HG03060 (cell line): ENCODE data around the gene SEC16A.

ENCODE experiments used
- ATAC-seq: cut with Tn5 transposase; IDR thresholded peaks from one replicate; pipeline ENCODE4 v1.9.1; 2021; ENCODE audit warnings: low read depth, moderate number of reproducible peaks; ENCODE audit not compliant: unreplicated experiment

SEC16A gene, protein sequence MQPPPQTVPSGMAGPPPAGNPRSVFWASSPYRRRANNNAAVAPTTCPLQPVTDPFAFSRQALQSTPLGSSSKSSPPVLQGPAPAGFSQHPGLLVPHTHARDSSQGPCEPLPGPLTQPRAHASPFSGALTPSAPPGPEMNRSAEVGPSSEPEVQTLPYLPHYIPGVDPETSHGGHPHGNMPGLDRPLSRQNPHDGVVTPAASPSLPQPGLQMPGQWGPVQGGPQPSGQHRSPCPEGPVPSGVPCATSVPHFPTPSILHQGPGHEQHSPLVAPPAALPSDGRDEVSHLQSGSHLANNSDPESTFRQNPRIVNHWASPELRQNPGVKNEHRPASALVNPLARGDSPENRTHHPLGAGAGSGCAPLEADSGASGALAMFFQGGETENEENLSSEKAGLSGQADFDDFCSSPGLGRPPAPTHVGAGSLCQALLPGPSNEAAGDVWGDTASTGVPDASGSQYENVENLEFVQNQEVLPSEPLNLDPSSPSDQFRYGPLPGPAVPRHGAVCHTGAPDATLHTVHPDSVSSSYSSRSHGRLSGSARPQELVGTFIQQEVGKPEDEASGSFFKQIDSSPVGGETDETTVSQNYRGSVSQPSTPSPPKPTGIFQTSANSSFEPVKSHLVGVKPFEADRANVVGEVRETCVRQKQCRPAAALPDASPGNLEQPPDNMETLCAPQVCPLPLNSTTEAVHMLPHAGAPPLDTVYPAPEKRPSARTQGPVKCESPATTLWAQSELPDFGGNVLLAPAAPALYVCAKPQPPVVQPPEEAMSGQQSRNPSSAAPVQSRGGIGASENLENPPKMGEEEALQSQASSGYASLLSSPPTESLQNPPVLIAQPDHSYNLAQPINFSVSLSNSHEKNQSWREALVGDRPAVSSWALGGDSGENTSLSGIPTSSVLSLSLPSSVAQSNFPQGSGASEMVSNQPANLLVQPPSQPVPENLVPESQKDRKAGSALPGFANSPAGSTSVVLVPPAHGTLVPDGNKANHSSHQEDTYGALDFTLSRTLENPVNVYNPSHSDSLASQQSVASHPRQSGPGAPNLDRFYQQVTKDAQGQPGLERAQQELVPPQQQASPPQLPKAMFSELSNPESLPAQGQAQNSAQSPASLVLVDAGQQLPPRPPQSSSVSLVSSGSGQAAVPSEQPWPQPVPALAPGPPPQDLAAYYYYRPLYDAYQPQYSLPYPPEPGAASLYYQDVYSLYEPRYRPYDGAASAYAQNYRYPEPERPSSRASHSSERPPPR (N-terminal part only)

DNA sequence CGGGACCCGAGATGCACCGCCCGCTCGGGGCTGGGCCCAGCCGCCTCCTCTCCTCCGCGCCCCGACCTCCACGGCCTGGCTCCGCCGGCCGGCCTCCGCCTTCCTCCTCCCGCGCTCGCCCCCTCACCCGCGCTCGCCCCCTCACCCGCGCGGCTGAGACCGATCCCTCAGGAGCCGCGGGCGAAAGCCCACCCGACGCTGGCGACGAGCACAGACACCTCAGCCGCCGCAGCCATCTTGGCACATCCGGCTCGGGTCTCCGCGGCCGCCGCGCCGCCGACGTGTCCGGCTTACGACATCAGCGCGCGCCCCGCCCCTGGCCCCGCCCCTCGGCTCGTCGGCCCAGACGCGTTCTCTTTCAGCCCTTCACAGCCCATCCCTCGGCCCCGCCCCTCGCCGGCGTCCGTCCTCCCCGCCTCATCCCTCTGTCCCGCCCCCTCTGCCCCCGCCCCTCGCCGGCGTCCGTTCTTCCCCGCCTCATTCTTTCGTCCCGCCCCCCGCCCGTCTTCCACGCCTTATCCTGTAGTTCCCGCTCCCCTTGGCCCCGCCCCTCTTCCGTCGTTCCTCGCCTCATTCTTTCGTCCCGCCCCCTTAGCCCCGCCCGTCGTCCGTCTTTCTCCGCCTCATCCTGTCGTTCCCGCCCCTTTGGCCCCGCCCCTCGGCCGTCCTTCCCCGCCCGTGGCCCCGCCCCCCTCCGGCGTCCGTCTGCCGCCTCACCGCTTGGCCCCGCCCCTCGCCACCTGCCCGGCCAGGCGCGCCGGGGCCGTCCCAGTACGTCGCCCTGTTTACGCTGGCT is at the start of gene SEC16A:
Gene SEC16A (minus strand): TSS at position 248 of the 796 bp plus-strand sequence. CDS start 5,425 bp downstream, outside the sequence.
- ATAC-seq, result peak; percentile 31

DNA sequence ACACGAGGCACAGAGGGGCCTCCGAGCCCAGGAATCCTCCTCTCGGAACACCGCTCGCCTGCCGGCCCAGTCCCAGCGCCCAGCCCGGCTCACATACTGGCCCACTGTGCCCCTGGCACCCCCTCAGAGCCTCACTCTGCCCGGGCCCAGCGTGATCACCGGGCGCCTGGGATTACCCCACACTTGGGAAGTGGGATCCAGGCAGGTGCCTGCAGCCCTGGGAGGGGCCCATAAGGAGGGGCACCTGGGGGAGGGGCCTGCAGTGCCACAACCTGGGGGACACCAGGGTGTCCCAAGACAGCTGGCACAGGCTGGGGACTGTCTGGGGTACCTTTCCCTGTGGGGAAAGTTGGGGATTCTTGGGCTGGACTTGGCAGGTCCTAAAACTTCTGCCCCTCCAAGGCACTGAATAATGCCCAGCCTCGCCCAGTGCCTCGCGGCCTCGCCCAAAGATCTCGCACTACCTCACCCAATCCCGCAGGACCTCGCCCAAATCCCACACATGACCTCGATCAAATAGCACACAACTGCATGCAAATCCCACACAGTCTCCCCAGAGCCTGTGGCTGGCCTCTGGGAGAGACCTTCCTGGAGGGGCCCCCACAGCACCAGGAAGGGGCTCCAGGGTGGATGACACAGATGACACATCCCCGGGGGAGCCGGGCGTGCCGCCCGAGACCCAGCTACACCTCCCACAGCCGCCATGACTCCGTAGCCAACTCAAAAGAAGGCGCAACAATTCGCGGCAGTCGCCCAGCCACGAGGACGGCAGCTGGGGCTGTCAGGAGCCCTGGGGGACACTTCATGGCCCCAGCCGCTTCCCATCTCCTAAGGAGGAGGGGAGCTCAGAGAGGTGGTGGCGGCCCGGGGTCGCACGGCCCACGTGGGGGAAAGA is 49.3 kb upstream of the SEC16A start:
- ATAC-seq, result no peak

DNA sequence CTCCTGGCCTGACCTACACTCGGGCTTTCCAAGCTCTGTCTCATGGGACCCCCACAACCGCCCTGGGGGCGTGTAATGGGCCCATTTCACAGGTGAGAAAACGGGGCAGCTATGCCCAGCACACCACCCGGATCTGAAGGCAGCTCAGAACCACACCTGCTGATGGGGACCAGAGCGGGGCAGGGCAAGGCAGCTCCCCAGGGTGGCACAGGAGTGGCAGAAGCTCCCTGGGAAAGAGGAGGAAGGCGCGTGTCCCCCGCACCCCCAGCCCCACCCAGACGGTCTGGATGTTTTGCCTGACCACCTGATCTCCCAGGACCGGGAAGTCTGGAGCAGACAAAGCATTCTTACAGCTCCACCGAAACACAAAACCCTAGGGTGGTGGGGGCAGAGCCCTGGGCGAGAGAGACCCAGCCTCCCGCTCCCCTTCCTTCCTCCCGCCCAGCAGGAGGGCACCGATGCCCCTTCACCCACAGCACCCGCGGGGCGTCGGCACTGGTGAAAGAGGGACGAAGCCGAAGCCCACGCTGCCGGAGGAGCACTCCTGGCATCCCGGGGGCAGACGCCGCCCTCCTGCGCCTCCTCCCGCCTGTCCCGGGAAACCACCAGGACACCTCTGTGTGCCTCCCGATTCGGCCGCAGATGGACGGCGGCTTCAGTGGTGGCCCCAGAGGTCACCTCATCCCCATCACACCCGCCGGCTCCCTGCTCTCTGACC is 48.5 kb upstream of the SEC16A start:
- no peak for ATAC-seq

DNA sequence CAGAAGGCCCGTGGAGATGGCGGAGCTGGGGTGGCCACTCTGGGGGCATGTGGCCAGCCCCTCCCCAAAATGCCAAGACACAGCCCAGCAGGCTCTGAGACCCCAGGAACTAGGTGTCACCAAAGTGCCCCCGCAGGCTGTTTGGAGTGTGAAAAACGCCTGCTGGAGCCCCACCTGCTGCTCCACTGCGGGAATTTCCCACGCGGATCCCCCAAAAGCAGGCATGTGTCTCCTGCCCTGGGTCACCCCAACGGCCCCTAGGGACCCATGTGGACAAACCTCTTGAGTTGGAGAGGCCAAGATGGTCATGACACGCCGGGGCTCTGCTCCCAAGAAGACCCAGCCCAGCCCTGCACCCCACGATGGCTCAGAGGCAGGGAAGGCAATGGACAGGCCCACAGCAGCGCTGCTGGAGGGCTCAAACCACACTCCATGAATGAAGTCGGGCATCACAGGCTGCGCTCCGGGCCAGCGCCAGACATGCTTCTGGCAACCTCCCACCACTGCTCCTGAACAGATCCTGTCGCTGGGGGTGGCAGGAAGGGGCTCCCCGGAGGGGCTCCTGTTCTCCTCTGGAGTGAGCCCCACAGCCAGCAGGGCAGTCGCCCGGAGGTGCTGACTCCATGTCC is 47.7 kb upstream of the SEC16A start:
- no peak for ATAC-seq

DNA sequence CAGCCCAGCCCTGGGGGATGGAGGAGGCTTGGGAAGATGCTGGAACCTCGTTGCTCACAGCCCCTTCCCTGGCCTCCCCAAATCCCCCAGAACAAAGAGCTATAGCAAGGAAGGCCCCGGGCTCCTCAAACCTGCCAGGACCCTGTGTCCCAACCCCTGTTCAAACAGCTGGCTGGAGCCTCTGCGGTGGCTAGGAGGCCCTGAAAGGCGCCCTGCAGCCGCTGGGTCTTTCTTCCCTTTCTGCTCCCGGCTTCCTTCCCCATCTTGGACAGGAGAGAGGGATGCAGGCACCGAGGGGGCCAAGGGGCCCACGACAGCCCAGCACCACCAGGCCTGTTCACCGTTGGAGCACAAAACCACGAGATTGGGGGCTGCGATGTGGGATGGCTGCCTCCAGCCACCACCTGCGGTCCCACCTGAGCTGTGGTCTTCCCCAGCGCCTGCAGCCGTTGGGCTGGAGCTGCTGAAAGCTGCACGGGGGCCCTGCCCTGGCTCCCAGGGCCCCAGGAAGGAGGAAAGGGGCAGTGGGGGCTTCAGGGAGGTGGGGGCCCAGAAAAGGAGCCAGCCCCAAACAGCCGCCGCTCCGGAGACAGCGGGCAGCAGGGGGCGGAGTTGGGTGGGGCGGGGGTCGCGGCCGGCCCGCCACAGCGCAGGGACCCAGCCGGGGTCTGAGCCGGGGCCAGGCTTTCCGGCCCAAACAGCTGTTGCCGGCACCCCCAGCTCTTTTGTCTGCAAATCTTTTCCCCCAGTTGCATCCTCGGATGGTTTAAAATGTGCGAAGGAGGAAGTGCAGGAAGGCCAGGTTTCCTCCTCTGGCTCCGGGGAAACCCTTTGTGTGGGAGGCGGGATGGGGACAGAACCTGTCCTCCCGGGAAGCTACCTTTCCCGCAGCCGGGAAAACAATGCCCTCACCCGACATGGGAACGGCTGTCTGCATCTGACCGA is 46.9 kb upstream of the SEC16A start:
- no peak for ATAC-seq

DNA sequence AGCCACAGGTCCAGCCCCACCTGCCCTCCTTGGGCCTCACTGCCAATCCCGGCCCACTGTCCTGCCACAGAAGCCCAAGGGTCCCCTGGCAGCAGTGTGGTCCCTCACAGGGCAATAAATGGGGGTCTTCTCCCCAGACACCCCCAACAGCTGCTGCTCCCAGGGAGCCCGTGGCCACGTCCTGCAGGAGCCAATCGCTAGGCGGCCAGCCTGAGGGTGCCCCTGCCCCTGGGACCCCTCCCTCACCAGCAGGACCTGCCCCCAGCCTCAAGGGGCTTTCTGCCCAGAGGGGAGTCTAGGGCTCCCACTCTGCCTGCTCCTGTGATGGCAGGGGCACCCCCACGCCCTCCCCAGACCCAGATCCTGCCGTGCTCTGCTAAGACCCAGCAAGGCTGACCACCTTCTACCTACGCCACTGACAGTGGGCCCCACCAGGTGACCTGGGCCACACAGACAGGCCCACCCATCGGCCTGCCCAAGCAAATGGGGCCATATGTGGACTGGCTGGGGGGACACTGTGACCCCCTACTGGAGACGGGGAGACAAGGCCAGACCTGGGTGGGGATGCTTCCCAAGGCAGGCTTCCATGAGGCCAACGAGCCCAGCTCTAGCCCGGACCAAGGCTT is 46.0 kb upstream of the SEC16A start:
- ATAC-seq, result no peak

DNA sequence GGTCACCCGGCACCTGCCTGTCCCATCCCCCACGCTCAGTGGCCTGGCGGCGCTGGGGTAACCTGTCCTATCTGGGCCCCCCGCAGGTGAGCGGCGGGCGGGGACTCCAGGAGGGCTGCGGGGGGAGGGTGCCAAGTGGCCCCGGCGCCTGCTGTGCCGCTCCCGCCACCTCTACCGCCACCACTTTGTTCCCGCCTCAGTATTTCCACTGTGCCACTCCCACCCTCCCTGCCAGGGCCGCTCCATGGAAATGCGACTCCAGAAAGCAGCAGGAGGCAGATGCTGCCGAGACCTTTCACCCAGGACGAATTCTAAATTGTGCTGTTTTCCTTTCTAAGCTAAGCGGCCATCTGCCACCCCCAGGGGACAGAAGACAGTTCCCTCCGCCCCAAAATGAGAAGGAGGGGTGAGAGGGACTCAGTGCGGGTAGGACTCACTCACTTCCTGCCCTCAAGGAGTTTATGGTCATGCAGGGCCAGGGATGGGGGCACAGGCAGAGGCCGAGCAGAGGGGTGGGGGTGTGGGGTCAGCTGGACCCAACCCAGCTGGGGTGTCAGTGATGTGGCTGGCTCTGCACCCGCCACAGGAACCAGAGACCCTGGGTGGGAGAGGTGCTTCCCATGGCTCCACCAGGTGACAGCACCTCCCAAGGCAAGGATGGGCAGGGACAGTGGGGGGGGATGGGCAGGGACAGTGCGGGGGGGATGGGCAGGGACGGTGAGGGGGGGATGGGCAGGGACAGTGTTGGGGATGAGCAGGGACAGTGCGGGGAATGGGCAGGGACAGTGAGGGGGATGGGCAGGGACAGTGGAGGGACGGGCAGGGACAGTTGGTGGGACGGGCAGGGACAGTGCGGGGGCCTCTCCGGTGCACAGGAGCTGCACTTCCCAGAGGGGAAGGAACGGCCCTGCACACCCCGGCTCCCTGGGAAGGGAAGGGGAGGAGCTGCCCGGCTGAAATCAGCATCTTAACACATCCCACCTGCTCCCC is 45.2 kb upstream of the SEC16A start:
- no peak for ATAC-seq

DNA sequence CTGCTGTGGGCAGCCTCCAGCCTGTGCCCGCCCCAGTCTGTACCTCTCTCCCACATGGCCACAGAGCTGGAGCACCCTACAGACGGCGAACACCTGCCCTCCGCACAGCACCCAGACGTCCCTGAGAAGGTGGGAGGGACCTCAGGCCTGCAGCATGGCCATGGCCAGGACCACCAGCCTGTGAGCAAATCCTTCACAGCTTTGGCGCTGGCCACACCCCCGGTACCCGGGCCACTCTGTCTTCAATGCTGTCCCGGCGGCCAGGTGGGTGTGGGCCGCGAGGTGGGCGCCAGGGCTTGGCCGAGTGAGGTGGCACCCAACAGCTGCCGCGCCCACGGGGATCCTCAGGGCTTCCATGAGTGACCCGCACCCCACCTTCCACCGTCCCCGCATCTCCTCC is 44.3 kb upstream of the SEC16A start:
- no peak for ATAC-seq

DNA sequence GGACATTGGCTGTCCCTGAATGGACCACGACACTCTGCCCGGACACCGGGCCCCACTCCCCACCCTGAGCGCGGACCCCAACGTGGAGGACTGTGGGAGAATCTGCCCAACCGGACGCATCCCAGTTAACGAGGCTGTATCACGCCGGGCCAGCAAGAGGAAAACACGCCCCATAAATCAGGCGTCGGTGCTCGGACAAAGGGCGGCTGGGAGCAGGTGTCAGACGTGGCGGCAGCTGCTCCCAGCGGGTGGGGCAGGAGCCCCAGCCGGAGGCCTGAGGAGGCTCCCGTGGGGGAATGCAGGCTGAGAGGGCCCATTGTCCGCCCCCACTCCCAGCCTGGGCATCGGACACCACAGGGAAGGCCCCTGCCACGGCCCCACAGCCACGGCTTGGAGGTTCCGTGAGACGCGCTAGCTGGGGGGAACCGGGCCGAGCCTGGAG is 43.8 kb upstream of the SEC16A start:
- ATAC-seq, result no peak

DNA sequence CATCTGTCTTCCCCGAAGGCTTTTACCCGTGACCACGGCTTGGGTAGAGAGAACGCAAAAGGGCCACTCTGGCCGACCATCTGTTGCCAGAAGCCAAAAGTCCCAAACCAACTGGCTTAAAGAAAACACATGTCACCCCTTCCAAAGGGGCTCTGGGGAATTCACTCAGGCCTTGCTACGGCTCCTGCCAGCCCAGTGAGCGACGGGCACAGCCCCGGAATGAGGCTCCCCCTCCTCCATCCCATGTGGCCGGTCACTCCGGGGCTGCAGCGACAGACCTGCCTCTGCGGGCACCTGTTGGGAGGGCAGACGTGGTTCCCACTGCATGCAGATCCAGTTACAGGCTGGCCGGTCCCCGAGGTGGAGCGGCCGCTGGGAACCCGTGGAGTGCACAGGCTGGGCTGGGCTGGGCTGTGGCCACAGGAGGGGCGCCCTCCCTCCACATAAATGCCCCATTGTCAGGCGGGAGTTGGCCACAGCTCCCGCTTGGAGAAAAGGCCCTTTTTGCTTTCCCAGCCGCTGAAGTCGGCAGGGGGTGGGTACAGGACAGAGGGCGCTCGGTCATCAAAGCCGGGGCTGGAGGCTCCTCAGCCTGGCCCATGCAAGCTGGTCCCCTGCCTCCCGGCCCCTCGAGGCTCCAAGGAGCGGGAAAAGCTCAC is 43.1 kb upstream of the SEC16A start:
- no peak for ATAC-seq

DNA sequence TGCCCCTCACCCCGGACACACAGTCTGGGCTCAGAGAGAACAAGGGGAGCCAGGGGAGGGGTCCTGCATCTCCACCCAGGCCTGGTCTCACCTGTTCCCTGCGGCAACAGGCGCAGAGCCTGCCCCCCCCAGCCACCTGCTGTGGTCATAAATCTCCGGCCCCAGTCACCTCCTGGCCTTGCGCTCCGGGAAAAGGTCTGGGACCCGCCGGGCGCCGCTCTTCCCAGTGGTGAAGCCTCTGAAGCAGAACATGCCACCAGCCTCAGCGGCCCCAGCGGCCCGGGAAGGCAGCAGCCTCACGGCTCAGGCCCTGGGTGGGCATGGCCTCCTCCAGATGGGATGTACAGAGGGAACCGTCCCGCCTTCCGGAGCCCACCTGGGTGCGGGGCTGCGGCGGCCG is 42.4 kb upstream of the SEC16A start:
- ATAC-seq, result no peak

DNA sequence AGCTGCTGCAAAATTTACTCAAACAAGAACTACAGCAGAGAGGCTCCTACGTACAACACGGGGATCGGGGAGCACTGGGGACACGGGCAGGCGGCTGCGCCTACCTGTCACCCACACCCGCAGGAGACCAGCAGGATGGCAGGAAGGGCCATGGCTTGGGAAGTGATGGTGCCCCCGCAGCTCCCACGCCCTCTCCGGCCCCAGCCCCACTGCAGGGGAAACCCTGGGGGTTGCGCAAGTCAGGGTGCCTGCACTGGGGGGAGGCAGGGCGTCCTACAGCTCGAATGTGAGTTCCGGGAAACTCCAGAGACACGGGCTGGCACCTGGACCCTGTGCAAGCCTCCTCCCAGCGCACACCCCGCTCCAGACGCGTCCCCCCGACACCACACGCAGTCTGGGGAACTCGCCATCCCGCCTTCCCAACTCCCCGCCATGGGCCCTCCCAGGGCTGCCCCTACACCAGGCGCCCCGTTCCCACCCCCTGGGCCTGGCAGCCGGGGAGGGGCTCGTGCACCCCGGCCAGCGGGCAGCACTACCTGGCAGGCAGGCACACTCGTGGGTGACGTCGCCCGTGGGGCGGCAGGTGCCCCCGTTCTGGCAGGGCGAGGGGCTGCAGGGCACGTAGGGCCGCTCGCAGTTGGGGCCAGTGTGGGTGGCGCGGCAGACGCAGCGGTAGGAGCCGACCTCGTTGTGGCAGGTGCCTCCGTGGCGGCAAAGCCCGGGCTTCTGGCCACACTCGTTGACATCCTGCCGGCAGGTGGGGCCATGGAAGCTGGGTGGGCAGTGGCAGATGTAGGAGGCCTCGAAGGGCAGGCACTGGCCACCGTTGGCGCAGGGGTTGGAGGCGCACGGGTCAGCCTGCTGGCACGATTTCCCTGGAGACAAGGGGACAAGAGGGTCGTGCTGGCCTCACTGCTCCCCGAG is 39.7 kb upstream of the SEC16A start:
- no peak for ATAC-seq

DNA sequence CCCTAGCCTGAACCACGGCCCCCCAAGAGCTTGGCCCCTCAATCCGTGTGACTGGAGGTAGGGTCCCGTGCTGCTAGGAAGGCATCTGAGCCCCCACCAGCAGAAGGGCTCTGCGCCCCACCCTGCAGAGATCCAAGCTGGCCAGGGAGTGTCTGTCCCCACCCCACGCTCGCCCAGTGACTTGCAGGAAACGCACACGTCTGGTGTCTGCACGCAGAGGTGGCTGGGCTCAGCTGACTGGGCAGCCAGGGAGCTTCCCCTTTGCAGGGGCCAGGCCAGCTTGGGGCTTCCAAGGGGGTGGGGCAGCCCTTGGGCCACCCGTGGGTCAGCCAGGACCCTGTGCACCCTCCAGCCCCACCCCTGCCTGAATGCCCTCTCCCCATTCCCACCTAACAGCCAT is 38.7 kb upstream of the SEC16A start:
- no peak for ATAC-seq
